Activated T-helper 1 cell treated with anti-CD3 and anti-CD28 coated beads, Interleukin-12 subunit alpha, Interleukin-12 subunit beta, Interleukin-2, Interleukin-4 antibody, amounts not matched to agents 30 ng/mL and 10 ng/mL and 1 ng/mL, durations not matched to agents 14 hours and 24 hours and 36 hours (primary cell): ENCODE measurements around the gene RNU1-4. TPM values are rescaled to one million over a fixed set of nuclear protein-coding genes. Genes with fewer than 3 reads are reported as not detected.
"Not testable (repeated sequence)": the region's sequence is repeated elsewhere in the genome, so short reads cannot be mapped to it uniquely, and the experiment has no call there.

Source experiments
- DNase-seq: peaks from one replicate; pipeline ENCODE4 v3.0.0; 2021; ENCODE audit warnings: low spot score
- H3K27ac Mint-ChIP-seq: one replicate; pipeline ENCODE4 v1.8.0; 2021; ENCODE audit warnings: mild to moderate bottlenecking, mixed read lengths
- H3K27me3 Mint-ChIP-seq: one replicate; pipeline ENCODE4 v1.8.0; 2022; ENCODE audit warnings: mild to moderate bottlenecking, moderate library complexity, mixed read lengths; ENCODE audit not compliant: insufficient read depth
- H3K36me3 Mint-ChIP-seq: one replicate; pipeline ENCODE4 v1.8.0; 2021; ENCODE audit warnings: low read depth, mixed read lengths
- H3K4me1 Mint-ChIP-seq: one replicate; pipeline ENCODE4 v1.8.0; 2021; ENCODE audit warnings: low read depth, mixed read lengths
- H3K4me3 Mint-ChIP-seq: one replicate; pipeline ENCODE4 v1.8.0; 2021; ENCODE audit warnings: mild to moderate bottlenecking, moderate library complexity, mixed read lengths
- H3K9me3 Mint-ChIP-seq: one replicate; pipeline ENCODE4 v1.8.0; 2021; ENCODE audit warnings: mixed read lengths
- intact Hi-C: fragments of 100-400 bp; cut with micrococcal nuclease; formaldehyde crosslinking; loops from one replicate; pipeline ENCODE4 v1.15.1; 2024
- total RNA-seq: library from RNA; stranded (reverse); gene quantifications from 2 replicates; pipeline ENCODE4 v1.2.3, GENCODE V29; 2022

The RNU1-4 gene
- total RNA-seq, 1 donor from 2014 or later = 3,041 TPM

- not testable (repeated sequence) for H3K9me3 Mint-ChIP-seq, H3K27me3 Mint-ChIP-seq, DNase-seq
Observed at GRCh38 chr1:16773205-16773596, 32.9 kb downstream of the RNU1-4 start.

GRCh38 chr1:16773723-16774122, 33.4 kb downstream of the RNU1-4 start:
- H3K27me3 Mint-ChIP-seq, H3K4me1 Mint-ChIP-seq, H3K27ac Mint-ChIP-seq, intact Hi-C loops, H3K9me3 Mint-ChIP-seq, DNase-seq, H3K4me3 Mint-ChIP-seq, H3K36me3 Mint-ChIP-seq: not testable (repeated sequence)

More at GRCh38 chr1:16773205-16773596, 32.9 kb downstream of the RNU1-4 start:
- H3K27ac Mint-ChIP-seq, intact Hi-C loops, H3K36me3 Mint-ChIP-seq, H3K4me1 Mint-ChIP-seq, H3K4me3 Mint-ChIP-seq: not testable (repeated sequence)

- DNase-seq, H3K36me3 Mint-ChIP-seq, H3K4me1 Mint-ChIP-seq, H3K27ac Mint-ChIP-seq, H3K27me3 Mint-ChIP-seq, H3K4me3 Mint-ChIP-seq, H3K9me3 Mint-ChIP-seq, intact Hi-C loops: not testable (repeated sequence)
Observed at GRCh38 chr1:16774773-16775172, 34.5 kb downstream of the RNU1-4 start.

GRCh38 chr1:16775290-16775689, 35.0 kb downstream of the RNU1-4 start:
- intact Hi-C loops, H3K4me3 Mint-ChIP-seq, H3K27ac Mint-ChIP-seq, H3K9me3 Mint-ChIP-seq, H3K27me3 Mint-ChIP-seq, H3K4me1 Mint-ChIP-seq, H3K36me3 Mint-ChIP-seq, DNase-seq: not testable (repeated sequence)

GRCh38 chr1:16776248-16776647, 35.9 kb downstream of the RNU1-4 start:
- H3K27me3 Mint-ChIP-seq, H3K4me1 Mint-ChIP-seq, H3K9me3 Mint-ChIP-seq, H3K36me3 Mint-ChIP-seq, DNase-seq, H3K27ac Mint-ChIP-seq, intact Hi-C loops, H3K4me3 Mint-ChIP-seq: not testable (repeated sequence)

- H3K4me1 Mint-ChIP-seq, H3K36me3 Mint-ChIP-seq, DNase-seq, H3K27me3 Mint-ChIP-seq, intact Hi-C loops, H3K27ac Mint-ChIP-seq, H3K9me3 Mint-ChIP-seq, H3K4me3 Mint-ChIP-seq: not testable (repeated sequence)
Observed at GRCh38 chr1:16776835-16777234, 36.5 kb downstream of the RNU1-4 start.

- DNase-seq, H3K9me3 Mint-ChIP-seq, intact Hi-C loops, H3K4me1 Mint-ChIP-seq, H3K4me3 Mint-ChIP-seq, H3K36me3 Mint-ChIP-seq, H3K27ac Mint-ChIP-seq, H3K27me3 Mint-ChIP-seq: not testable (repeated sequence)
Observed at GRCh38 chr1:16777821-16778220, 37.5 kb downstream of the RNU1-4 start.

GRCh38 chr1:16779525-16779924, 39.2 kb downstream of the RNU1-4 start:
- H3K27ac Mint-ChIP-seq, H3K27me3 Mint-ChIP-seq, H3K9me3 Mint-ChIP-seq, DNase-seq, H3K36me3 Mint-ChIP-seq, H3K4me1 Mint-ChIP-seq, intact Hi-C loops, H3K4me3 Mint-ChIP-seq: not testable (repeated sequence)

GRCh38 chr1:16781033-16781432, 40.7 kb downstream of the RNU1-4 start:
- H3K4me3 Mint-ChIP-seq, H3K27ac Mint-ChIP-seq, intact Hi-C loops, H3K4me1 Mint-ChIP-seq, H3K27me3 Mint-ChIP-seq, H3K36me3 Mint-ChIP-seq, DNase-seq, H3K9me3 Mint-ChIP-seq: not testable (repeated sequence)

- H3K27me3 Mint-ChIP-seq, H3K4me3 Mint-ChIP-seq, H3K4me1 Mint-ChIP-seq, H3K36me3 Mint-ChIP-seq, H3K9me3 Mint-ChIP-seq, H3K27ac Mint-ChIP-seq, DNase-seq, intact Hi-C loops: not testable (repeated sequence)
Observed at GRCh38 chr1:16781625-16782024, 41.3 kb downstream of the RNU1-4 start.

- DNase-seq, intact Hi-C loops, H3K27ac Mint-ChIP-seq, H3K4me1 Mint-ChIP-seq, H3K27me3 Mint-ChIP-seq, H3K36me3 Mint-ChIP-seq, H3K9me3 Mint-ChIP-seq, H3K4me3 Mint-ChIP-seq: not testable (repeated sequence)
Observed at GRCh38 chr1:16784955-16785354, 44.6 kb downstream of the RNU1-4 start.

GRCh38 chr1:16786362-16786761, 46.0 kb downstream of the RNU1-4 start:
- H3K36me3 Mint-ChIP-seq, intact Hi-C loops, H3K4me3 Mint-ChIP-seq, H3K27ac Mint-ChIP-seq, H3K9me3 Mint-ChIP-seq, H3K4me1 Mint-ChIP-seq, DNase-seq, H3K27me3 Mint-ChIP-seq: not testable (repeated sequence)

- H3K27me3 Mint-ChIP-seq, H3K4me3 Mint-ChIP-seq, DNase-seq, intact Hi-C loops, H3K4me1 Mint-ChIP-seq, H3K36me3 Mint-ChIP-seq, H3K27ac Mint-ChIP-seq, H3K9me3 Mint-ChIP-seq: not testable (repeated sequence)
Observed at GRCh38 chr1:16787175-16787574, 46.9 kb downstream of the RNU1-4 start.

GRCh38 chr1:16787711-16788110, 47.4 kb downstream of the RNU1-4 start:
- H3K4me3 Mint-ChIP-seq, H3K27ac Mint-ChIP-seq, H3K9me3 Mint-ChIP-seq, H3K4me1 Mint-ChIP-seq, DNase-seq, H3K36me3 Mint-ChIP-seq, H3K27me3 Mint-ChIP-seq, intact Hi-C loops: not testable (repeated sequence)
